Liver (tissue), 9 donors: ENCODE data around the gene SLC5A2. TPM values are rescaled to one million over a fixed set of nuclear protein-coding genes. Genes with fewer than 3 reads are reported as not detected.

ENCODE experiments used
- DNase-seq: peaks from one replicate; pipeline ENCODE4 v3.0.0-alpha.2; 2017; ENCODE audit warnings: low spot score
- H3K27ac ChIP-seq, 2 donors: one replicate each; pipeline ENCODE4 v1.7.0; 2013; ENCODE audit warnings: inconsistent platforms in 2 of 2, low read length in 2 of 2, control low read depth in 1 of 2, low read depth in 1 of 2, mild to moderate bottlenecking in 1 of 2
- H3K27me3 ChIP-seq, 4 donors: one replicate each; pipeline versions ENCODE4 v1.6.1 to v1.7.0; 2013; ENCODE audit warnings: low read length in 3 of 4, inconsistent platforms in 1 of 4, mild to moderate bottlenecking in 1 of 4, moderate library complexity in 1 of 4; ENCODE audit not compliant: control insufficient read depth in 4 of 4, insufficient read depth in 4 of 4
- H3K36me3 ChIP-seq, 4 donors: one replicate each; pipeline versions ENCODE4 v1.6.1 to v1.7.0; 2013; ENCODE audit warnings: low read length in 3 of 4, mild to moderate bottlenecking in 3 of 4, low read depth in 1 of 4, moderate library complexity in 1 of 4; ENCODE audit not compliant: control insufficient read depth in 4 of 4, insufficient read depth in 3 of 4
- H3K4me1 ChIP-seq, 4 donors: one replicate each; pipeline versions ENCODE4 v1.6.1 to v1.7.0; 2013; ENCODE audit warnings: low read length in 3 of 4, mild to moderate bottlenecking in 3 of 4, moderate library complexity in 1 of 4; ENCODE audit not compliant: control insufficient read depth in 4 of 4, insufficient read depth in 4 of 4
- H3K4me3 ChIP-seq, 3 donors: one replicate each; pipeline versions ENCODE4 v1.6.1 to v1.7.0; 2013; ENCODE audit warnings: low read length in 3 of 3, control low read depth in 1 of 3, low read depth in 1 of 3, mild to moderate bottlenecking in 1 of 3
- H3K9ac ChIP-seq, 2 donors: one replicate each; pipeline ENCODE4 v1.7.0; 2013; ENCODE audit warnings: low read length in 2 of 2, mild to moderate bottlenecking in 2 of 2, moderate library complexity in 2 of 2, control low read depth in 1 of 2, low read depth in 1 of 2
- H3K9me3 ChIP-seq, 4 donors: one replicate each; pipeline versions ENCODE4 v1.6.1 to v1.7.0; 2013; ENCODE audit warnings: low read length in 3 of 4; ENCODE audit not compliant: control insufficient read depth in 4 of 4
- ATF3 ChIP-seq: IDR thresholded peaks from 2 replicates; pipeline ENCODE4 v1.6.1; 2016; ENCODE audit warnings: antibody characterized with exemption
- EGR1 ChIP-seq, 2 donors: IDR thresholded peaks; 2 replicates each; pipeline ENCODE4 v1.6.1; 2016 to 2018; ENCODE audit warnings: antibody characterized with exemption in 2 of 2, low read depth in 2 of 2
- FOXA1 ChIP-seq: IDR thresholded peaks from 2 replicates; pipeline ENCODE4 v1.6.1; 2016; ENCODE audit warnings: antibody characterized with exemption
- FOXA2 ChIP-seq: IDR thresholded peaks from 2 replicates; pipeline ENCODE4 v1.6.1; 2016; ENCODE audit warnings: antibody characterized with exemption
- GABPA ChIP-seq, 2 donors: IDR thresholded peaks in 1 of 2; conservative IDR thresholded peaks in 1 of 2; 2 replicates each; pipeline ENCODE4 v1.6.1; 2016; ENCODE audit warnings: antibody characterized with exemption in 2 of 2, mild to moderate bottlenecking in 1 of 2, moderate library complexity in 1 of 2
- HNF4G ChIP-seq: IDR thresholded peaks from 2 replicates; pipeline ENCODE4 v1.6.1; 2016; ENCODE audit warnings: antibody characterized with exemption
- JUND ChIP-seq, 2 donors: IDR thresholded peaks; 2 replicates each; pipeline ENCODE4 v1.6.1; 2016; ENCODE audit warnings: antibody characterized with exemption in 2 of 2
- MAX ChIP-seq: IDR thresholded peaks from 2 replicates; pipeline ENCODE4 v1.6.1; 2016; ENCODE audit warnings: antibody characterized with exemption
- NR2F2 ChIP-seq: IDR thresholded peaks from 2 replicates; pipeline ENCODE4 v1.6.1; 2016; ENCODE audit warnings: antibody characterized with exemption
- RAD21 ChIP-seq, 2 donors: IDR thresholded peaks; 2 replicates each; pipeline ENCODE4 v1.6.1; 2016; ENCODE audit warnings: antibody characterized with exemption in 2 of 2, mild to moderate bottlenecking in 2 of 2
- SP1 ChIP-seq: IDR thresholded peaks from 2 replicates; pipeline ENCODE4 v1.6.1; 2018; ENCODE audit warnings: antibody characterized with exemption, mild to moderate bottlenecking
- YY1 ChIP-seq: IDR thresholded peaks from 2 replicates; pipeline ENCODE4 v1.6.1; 2016; ENCODE audit warnings: antibody characterized with exemption, mild to moderate bottlenecking
- WGBS: extraction: QIAGEN DNeasy Blood & Tissue Kit; methylation state at CpG from one replicate; pipeline ENCODE4 v1.1.7; 2013; 5-methylcytosine and 5-hydroxymethylcytosine counted together
- polyA plus RNA-seq, 2 donors: library from polyadenylated mRNA; stranded (reverse) in 1 of 2; unstranded in 1 of 2; fragments of 200-250 nt in 1 of 2; fragments of >200 nt in 1 of 2; fragmentation: Nextera tagmentation in 1 of 2; extraction: Ambion mirVana in 1 of 2; gene quantifications; one replicate each; pipeline versions ENCODE4 v1.2.1 to v1.2.3, GENCODE V29; 2013 to 2015
- total RNA-seq, 2 donors: library from RNA; depleted of rRNA; stranded (reverse); fragments of >200 nt; gene quantifications; one replicate each; pipeline ENCODE4 v1.2.3, GENCODE V29; 2014
- TF ChIP-seq, protein P1 (sequence below): IDR thresholded peaks from 2 replicates; pipeline ENCODE4 v1.6.1; 2016; ENCODE audit warnings: antibody characterized with exemption, mild to moderate bottlenecking
- donor health status: healthy.
- donor health status: healthy.
- donor health status: healthy.
- donor health status: healthy.
- donor health status: healthy.

Gene SLC5A2
- total and polyA plus RNA-seq, 4 donors = 0.14 to 8.1 (median 0.93) TPM; not detected in 1

DNA sequence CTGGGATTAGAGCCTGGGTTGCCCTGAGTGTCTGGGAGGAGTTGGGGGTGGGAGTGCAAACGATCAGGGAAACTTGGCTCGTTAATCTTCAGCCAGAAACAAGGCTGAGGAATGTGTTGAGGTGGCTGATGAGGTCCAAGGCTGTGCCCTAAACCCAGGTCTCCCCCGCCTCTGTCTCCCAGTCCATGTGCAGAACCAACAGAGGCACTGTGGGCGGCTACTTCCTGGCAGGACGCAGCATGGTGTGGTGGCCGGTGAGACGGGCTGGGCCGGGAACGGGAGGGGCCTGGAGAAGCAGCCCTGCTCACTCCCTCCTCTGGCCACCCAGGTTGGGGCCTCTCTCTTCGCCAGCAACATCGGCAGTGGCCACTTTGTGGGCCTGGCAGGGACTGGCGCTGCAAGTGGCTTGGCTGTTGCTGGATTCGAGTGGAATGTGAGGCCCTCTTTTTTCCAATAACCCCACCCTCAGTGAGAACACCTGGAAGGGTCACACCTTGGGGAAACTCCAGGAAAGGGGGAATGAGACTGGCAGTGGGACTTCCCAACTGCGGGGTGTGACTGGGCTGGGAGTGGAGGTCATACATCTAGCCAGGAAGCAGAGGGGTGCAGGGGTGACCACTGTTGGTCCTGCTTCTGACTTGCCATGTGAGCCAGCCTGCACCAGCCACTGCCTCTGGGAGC lies 1.7 kb downstream of the SLC5A2 start (continued):
- TF ChIP-seq RAD21 (IDR thresholded peaks at IDR 0.05) = no peak
- no peak for TF ChIP-seq NR2F2
- TF ChIP-seq, protein P1, sequence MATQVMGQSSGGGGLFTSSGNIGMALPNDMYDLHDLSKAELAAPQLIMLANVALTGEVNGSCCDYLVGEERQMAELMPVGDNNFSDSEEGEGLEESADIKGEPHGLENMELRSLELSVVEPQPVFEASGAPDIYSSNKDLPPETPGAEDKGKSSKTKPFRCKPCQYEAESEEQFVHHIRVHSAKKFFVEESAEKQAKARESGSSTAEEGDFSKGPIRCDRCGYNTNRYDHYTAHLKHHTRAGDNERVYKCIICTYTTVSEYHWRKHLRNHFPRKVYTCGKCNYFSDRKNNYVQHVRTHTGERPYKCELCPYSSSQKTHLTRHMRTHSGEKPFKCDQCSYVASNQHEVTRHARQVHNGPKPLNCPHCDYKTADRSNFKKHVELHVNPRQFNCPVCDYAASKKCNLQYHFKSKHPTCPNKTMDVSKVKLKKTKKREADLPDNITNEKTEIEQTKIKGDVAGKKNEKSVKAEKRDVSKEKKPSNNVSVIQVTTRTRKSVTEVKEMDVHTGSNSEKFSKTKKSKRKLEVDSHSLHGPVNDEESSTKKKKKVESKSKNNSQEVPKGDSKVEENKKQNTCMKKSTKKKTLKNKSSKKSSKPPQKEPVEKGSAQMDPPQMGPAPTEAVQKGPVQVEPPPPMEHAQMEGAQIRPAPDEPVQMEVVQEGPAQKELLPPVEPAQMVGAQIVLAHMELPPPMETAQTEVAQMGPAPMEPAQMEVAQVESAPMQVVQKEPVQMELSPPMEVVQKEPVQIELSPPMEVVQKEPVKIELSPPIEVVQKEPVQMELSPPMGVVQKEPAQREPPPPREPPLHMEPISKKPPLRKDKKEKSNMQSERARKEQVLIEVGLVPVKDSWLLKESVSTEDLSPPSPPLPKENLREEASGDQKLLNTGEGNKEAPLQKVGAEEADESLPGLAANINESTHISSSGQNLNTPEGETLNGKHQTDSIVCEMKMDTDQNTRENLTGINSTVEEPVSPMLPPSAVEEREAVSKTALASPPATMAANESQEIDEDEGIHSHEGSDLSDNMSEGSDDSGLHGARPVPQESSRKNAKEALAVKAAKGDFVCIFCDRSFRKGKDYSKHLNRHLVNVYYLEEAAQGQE = no peak

- Histone ChIP-seq H3K27me3 (no peaks in the 10 kb centered on the region), H3K4me1 (peaks cover 3 to 17% (median 11%) of the 10 kb centered on the region in 4 donors), H3K9me3 (no peaks in the 10 kb centered on the region), H3K27ac (no peak overlapping the region), H3K4me3 (no peak overlapping the region), H3K36me3 (peaks cover 0 to 6% (median 0%) of the 10 kb centered on the region in 4 donors), H3K9ac (no peak overlapping the region)
- no peak for DNase-seq
- TF ChIP-seq GABPA (IDR thresholded peaks at IDR 0.05 in 1 of 2, conservative IDR thresholded peaks at IDR 0.05 in 1 of 2) (no peak), NR2F2 (no peak), JUND (IDR thresholded peaks at IDR 0.05) (no peak), EGR1 (IDR thresholded peaks at IDR 0.05; ENCODE audit: low read depth in 2 of 2) (no peak)
- 95% methylated on average over 17 of the region's 17 CpGs for WGBS
Observed at GRCh38 chr16:31485571-31485970, 2.6 kb downstream of the SLC5A2 start.

- DNase-seq = no peak
- no peaks in the 10 kb centered on the region for H3K9me3 ChIP-seq
- no peak overlapping the region for H3K27ac ChIP-seq
- H3K36me3 ChIP-seq = peaks cover 0 to 11% (median 0%) of the 10 kb centered on the region in 4 donors
- peaks cover 3 to 17% (median 11%) of the 10 kb centered on the region in 4 donors for H3K4me1 ChIP-seq
- 96% methylated on average over 5 of the region's 5 CpGs for WGBS
- no peaks in the 10 kb centered on the region for H3K27me3 ChIP-seq
- H3K9ac ChIP-seq = no peak overlapping the region
- TF ChIP-seq MAX (no peak), JUND (IDR thresholded peaks at IDR 0.05) (no peak), YY1 (no peak), FOXA1 (no peak), HNF4G (no peak), EGR1 (IDR thresholded peaks at IDR 0.05; ENCODE audit: low read depth in 2 of 2) (no peak), SP1 (no peak), RAD21 (IDR thresholded peaks at IDR 0.05) (no peak), FOXA2 (no peak), ATF3 (no peak)
- TF ChIP-seq, protein P1 = no peak
- H3K4me3 ChIP-seq = no peak overlapping the region
Observed at GRCh38 chr16:31486045-31486444, 3.1 kb downstream of the SLC5A2 start.
